CD4-positive, CD25-positive, alpha-beta regulatory T cell (primary cell): ENCODE data around the gene ABRACL. TPM values are rescaled to one million over a fixed set of nuclear protein-coding genes. Genes with fewer than 3 reads are reported as not detected.

Experiments
- ATAC-seq, 2 donors: fragments of 150-1000 bp; cut with Tn5 transposase; one replicate each; pipeline ENCODE4 v1.10.0; 2021; ENCODE audit warnings: low read depth in 2 of 2, moderate number of reproducible peaks in 2 of 2, moderate library complexity in 1 of 2
- DNase-seq, 3 donors: peaks; one replicate each; pipeline versions ENCODE4 v3.0.0 to v3.0.0-alpha.2; 2012 to 2022; ENCODE audit warnings: mixed read lengths in 1 of 3
- H3K27ac ChIP-seq: one replicate; pipeline ENCODE4 v1.7.0; 2013; ENCODE audit warnings: mild to moderate bottlenecking, low read length; ENCODE audit not compliant: insufficient read depth, poor library complexity, severe bottlenecking
- H3K27me3 ChIP-seq: one replicate; pipeline ENCODE4 v1.7.0; 2013; ENCODE audit warnings: low read length; ENCODE audit not compliant: control insufficient read depth, insufficient read depth
- H3K36me3 ChIP-seq: one replicate; pipeline ENCODE4 v1.7.0; 2013; ENCODE audit warnings: mild to moderate bottlenecking, low read length, moderate library complexity; ENCODE audit not compliant: control insufficient read depth, insufficient read depth
- H3K4me1 ChIP-seq: 2 replicates; pipeline ENCODE4 v1.7.0; 2013; ENCODE audit warnings: mild to moderate bottlenecking, low read length; ENCODE audit not compliant: insufficient read depth, control insufficient read depth, poor library complexity, severe bottlenecking
- H3K4me3 ChIP-seq: one replicate; pipeline ENCODE4 v1.7.0; 2013; ENCODE audit warnings: low read depth, mild to moderate bottlenecking, low read length, moderate library complexity
- H3K9me3 ChIP-seq, 2 experiments: 1 replicate in 1 of 2; 2 replicates in 1 of 2; pipeline ENCODE4 v1.7.0; 2013; ENCODE audit warnings: low read length in 2 of 2, mild to moderate bottlenecking in 1 of 2, moderate library complexity in 1 of 2; ENCODE audit not compliant: control insufficient read depth in 2 of 2
- H3K27ac Mint-ChIP-seq, 3 donors: one replicate each; pipeline ENCODE4 v1.8.0; 2020 to 2022; ENCODE audit warnings: mild to moderate bottlenecking in 3 of 3, mixed read lengths in 3 of 3, moderate library complexity in 2 of 3
- H3K27me3 Mint-ChIP-seq: one replicate; pipeline ENCODE4 v1.8.0; 2022; ENCODE audit warnings: mild to moderate bottlenecking, mixed read lengths
- H3K36me3 Mint-ChIP-seq: one replicate; pipeline ENCODE4 v1.8.0; 2020; ENCODE audit warnings: mixed read lengths
- H3K4me1 Mint-ChIP-seq, 4 donors: one replicate each; pipeline ENCODE4 v1.8.0; 2020 to 2022; ENCODE audit warnings: mixed read lengths in 4 of 4, mild to moderate bottlenecking in 1 of 4
- H3K4me3 Mint-ChIP-seq, 4 donors: one replicate each; pipeline ENCODE4 v1.8.0; 2020 to 2022; ENCODE audit warnings: mild to moderate bottlenecking in 4 of 4, mixed read lengths in 4 of 4, moderate library complexity in 3 of 4
- H3K9me3 Mint-ChIP-seq, 7 donors: one replicate each; pipeline ENCODE4 v1.8.0; 2020 to 2022; ENCODE audit warnings: mixed read lengths in 7 of 7, mild to moderate bottlenecking in 3 of 7, moderate library complexity in 2 of 7
- polyA plus RNA-seq, 4 donors: library from polyadenylated mRNA; unstranded; fragments of 300-500 nt; fragmentation: Illumina TruSeq; gene quantifications; one replicate each; pipeline ENCODE4 v1.2.3, GENCODE V29; 2021
- total RNA-seq: library from RNA; stranded (reverse); gene quantifications from one replicate; pipeline ENCODE4 v1.2.3, GENCODE V29; 2022

The ABRACL gene
- total and polyA plus RNA-seq, 5 donors from 2014 or later, result 43.8 to 194 (median 169) TPM

- DNase-seq, result peak in 1 of 3 donors; percentile 70
Observed at GRCh38 chr6:139027620-139028182, 844 bp upstream of the ABRACL start.

GRCh38 chr6:139028215-139028657, 309 bp upstream of the ABRACL start:
- Mint-ChIP-seq H3K9me3 (no peaks in the 10 kb centered on the region), H3K27me3 (no peaks in the 10 kb centered on the region), H3K4me1 (peaks cover 18 to 26% (median 23%) of the 10 kb centered on the region in 4 donors), H3K36me3 (no peaks in the 10 kb centered on the region), H3K27ac (peak overlapping the region; percentile 86 to 94 (median 92)), H3K4me3 (peak overlapping the region in 3 of 4 donors; percentile 95 to 96 (median 95))
- DNase-seq, result peak in 1 of 3 donors; percentile 33
- H3K36me3 ChIP-seq, result peaks cover 5% of the 10 kb centered on the region
- peak overlapping the region; percentile 86 for H3K27ac ChIP-seq
- no peaks in the 10 kb centered on the region for H3K27me3 ChIP-seq
- no peaks in the 10 kb centered on the region for H3K9me3 ChIP-seq
- peaks cover 34% of the 10 kb centered on the region for H3K4me1 ChIP-seq
- H3K4me3 ChIP-seq, result peak overlapping the region; percentile 89
- ATAC-seq, result no peak

More at GRCh38 chr6:139027620-139028182, 844 bp upstream of the ABRACL start:
- Histone ChIP-seq H3K27me3 (no peaks in the 10 kb centered on the region), H3K36me3 (no peaks in the 10 kb centered on the region), H3K27ac (peak overlapping the region; percentile 86), H3K9me3 (no peaks in the 10 kb centered on the region), H3K4me3 (peak overlapping the region; percentile 89), H3K4me1 (peaks cover 33% of the 10 kb centered on the region)
- peaks cover 14 to 21% (median 20%) of the 10 kb centered on the region in 4 donors for H3K4me1 Mint-ChIP-seq
- H3K36me3 Mint-ChIP-seq, result no peaks in the 10 kb centered on the region
- peak overlapping the region; percentile 86 to 94 (median 92) for H3K27ac Mint-ChIP-seq
- no peaks in the 10 kb centered on the region for H3K27me3 Mint-ChIP-seq
- peak in 1 of 2 donors; percentile 20 for ATAC-seq
- H3K4me3 Mint-ChIP-seq, result peak overlapping the region in 3 of 4 donors; percentile 95 to 96 (median 95)
- no peaks in the 10 kb centered on the region for H3K9me3 Mint-ChIP-seq

- Histone ChIP-seq H3K9me3 (no peaks in the 10 kb centered on the region), H3K36me3 (peaks cover 17% of the 10 kb centered on the region), H3K4me3 (peak overlapping the region; percentile 97), H3K4me1 (peaks cover 34% of the 10 kb centered on the region), H3K27ac (peak overlapping the region; percentile 86), H3K27me3 (no peaks in the 10 kb centered on the region)
- peak in 1 of 3 donors; percentile 31 for DNase-seq
- Mint-ChIP-seq H3K27ac (no peak overlapping the region), H3K9me3 (no peaks in the 10 kb centered on the region), H3K4me1 (peaks cover 22 to 39% (median 28%) of the 10 kb centered on the region in 4 donors), H3K4me3 (peak overlapping the region in 2 of 4 donors; percentile 95), H3K36me3 (peaks cover 13% of the 10 kb centered on the region), H3K27me3 (no peaks in the 10 kb centered on the region)
- peak in 1 of 2 donors; percentile 10 for ATAC-seq
Observed at GRCh38 chr6:139029470-139030227, 1.1 kb downstream of the ABRACL start.

- no peak overlapping the region for H3K27ac Mint-ChIP-seq
- ATAC-seq, result peak; percentile 32 to 33
- no peaks in the 10 kb centered on the region for H3K9me3 Mint-ChIP-seq
- H3K4me1 ChIP-seq, result peaks cover 34% of the 10 kb centered on the region
- H3K27me3 Mint-ChIP-seq, result no peaks in the 10 kb centered on the region
- H3K27me3 ChIP-seq, result no peaks in the 10 kb centered on the region
- H3K36me3 ChIP-seq, result peaks cover 24% of the 10 kb centered on the region
- peaks cover 19% of the 10 kb centered on the region for H3K36me3 Mint-ChIP-seq
- peak in 2 of 3 donors; percentile 46 to 73 for DNase-seq
- no peak overlapping the region for H3K4me3 Mint-ChIP-seq
- peaks cover 22 to 44% (median 28%) of the 10 kb centered on the region in 4 donors for H3K4me1 Mint-ChIP-seq
- peak overlapping the region; percentile 86 for H3K27ac ChIP-seq
- H3K9me3 ChIP-seq, result no peaks in the 10 kb centered on the region
- peak overlapping the region; percentile 97 for H3K4me3 ChIP-seq
Observed at GRCh38 chr6:139030228-139030963, 1.9 kb downstream of the ABRACL start.

GRCh38 chr6:139037490-139037889, 8.9 kb downstream of the ABRACL start:
- no peak overlapping the region for H3K4me3 ChIP-seq
- Mint-ChIP-seq H3K27me3 (no peaks in the 10 kb centered on the region), H3K36me3 (peaks cover 53% of the 10 kb centered on the region), H3K4me1 (peaks cover 18 to 42% (median 29%) of the 10 kb centered on the region in 4 donors), H3K27ac (peak overlapping the region in 1 of 3 donors; percentile 32), H3K4me3 (no peak overlapping the region), H3K9me3 (peaks cover 0 to 2% (median 0%) of the 10 kb centered on the region in 7 donors)
- ATAC-seq (no peak), DNase-seq (no peak)
- H3K4me1 ChIP-seq, result peaks cover 3% of the 10 kb centered on the region
- no peak overlapping the region for H3K27ac ChIP-seq
- peaks cover 57% of the 10 kb centered on the region for H3K36me3 ChIP-seq
- H3K9me3 ChIP-seq, result no peaks in the 10 kb centered on the region
- no peaks in the 10 kb centered on the region for H3K27me3 ChIP-seq

- Histone ChIP-seq H3K4me3 (no peak overlapping the region), H3K27me3 (no peaks in the 10 kb centered on the region), H3K9me3 (no peaks in the 10 kb centered on the region), H3K4me1 (no peaks in the 10 kb centered on the region), H3K27ac (no peak overlapping the region), H3K36me3 (peaks cover 18% of the 10 kb centered on the region)
- H3K27ac Mint-ChIP-seq, result peak overlapping the region in 2 of 3 donors; percentile 22 to 52
- H3K27me3 Mint-ChIP-seq, result no peaks in the 10 kb centered on the region
- H3K36me3 Mint-ChIP-seq, result peaks cover 38% of the 10 kb centered on the region
- peaks cover 4 to 12% (median 5%) of the 10 kb centered on the region in 4 donors for H3K4me1 Mint-ChIP-seq
- DNase-seq (no peak), ATAC-seq (no peak)
- no peak overlapping the region for H3K4me3 Mint-ChIP-seq
- no peaks in the 10 kb centered on the region for H3K9me3 Mint-ChIP-seq
Observed at GRCh38 chr6:139044250-139044649, 15.7 kb downstream of the ABRACL start.

- DNase-seq, result no peak
- peaks cover 14% of the 10 kb centered on the region for H3K36me3 Mint-ChIP-seq
- Histone ChIP-seq H3K36me3 (peaks cover 2% of the 10 kb centered on the region), H3K27me3 (peaks cover 2% of the 10 kb centered on the region), H3K9me3 (no peaks in the 10 kb centered on the region), H3K4me3 (no peak overlapping the region), H3K4me1 (no peaks in the 10 kb centered on the region), H3K27ac (no peak overlapping the region)
- H3K27ac Mint-ChIP-seq, result no peak overlapping the region
- no peaks in the 10 kb centered on the region for H3K9me3 Mint-ChIP-seq
- H3K4me1 Mint-ChIP-seq, result no peaks in the 10 kb centered on the region
- H3K4me3 Mint-ChIP-seq, result no peak overlapping the region
- ATAC-seq, result no peak
- peaks cover 9% of the 10 kb centered on the region for H3K27me3 Mint-ChIP-seq
Observed at GRCh38 chr6:139047677-139048076, 19.1 kb downstream of the ABRACL start.
